Activated CD8-positive, alpha-beta T cell treated with anti-CD3 and anti-CD28 coated beads for 36 hours (primary cell): ENCODE results near the gene CTDSP1. TPM values are rescaled to one million over a fixed set of nuclear protein-coding genes. Genes with fewer than 3 reads are reported as not detected.

Experiments used
- ATAC-seq: fragments of 200-7000 bp; cut with Tn5 transposase; one replicate; pipeline ENCODE4 v1.10.0; 2021; ENCODE audit warnings: mild to moderate bottlenecking, moderate library complexity
- CTCF ChIA-PET: fragments of 350-600 bp; sonication (Branson Sonifier 250); formaldehyde crosslinking; loops from one replicate; lab custom pipeline; 2021; ENCODE audit warnings: antibody characterized with exemption; lab: Charles Lee
- POLR2A ChIA-PET: fragments of 350-600 bp; sonication (Branson Sonifier 250); formaldehyde crosslinking; loops from one replicate; lab custom pipeline; 2021; ENCODE audit warnings: antibody characterized with exemption; lab: Charles Lee
- DNase-seq: peaks from one replicate; pipeline ENCODE4 v3.0.0-alpha.2; 2020
- H3K27ac Mint-ChIP-seq: one replicate; pipeline ENCODE4 v1.8.0; 2021; ENCODE audit warnings: mild to moderate bottlenecking, mixed read lengths
- H3K27me3 Mint-ChIP-seq: one replicate; pipeline ENCODE4 v1.8.0; 2021; ENCODE audit warnings: mixed read lengths
- H3K36me3 Mint-ChIP-seq: one replicate; pipeline ENCODE4 v1.8.0; 2021; ENCODE audit warnings: low read depth, mixed read lengths
- H3K4me1 Mint-ChIP-seq: one replicate; pipeline ENCODE4 v1.8.0; 2021; ENCODE audit warnings: low read depth, mixed read lengths
- H3K4me3 Mint-ChIP-seq: one replicate; pipeline ENCODE4 v1.8.0; 2021; ENCODE audit warnings: mild to moderate bottlenecking, moderate library complexity, mixed read lengths
- H3K9me3 Mint-ChIP-seq: one replicate; pipeline ENCODE4 v1.8.0; 2021; ENCODE audit warnings: mixed read lengths
- intact Hi-C: fragments of 100-400 bp; cut with micrococcal nuclease; formaldehyde crosslinking; loops from one replicate; pipeline ENCODE4 v1.10.0; 2022
- total RNA-seq, 2 experiments: library from RNA; stranded (reverse); gene quantifications; one replicate each; pipeline ENCODE4 v1.2.3, GENCODE V29; 2021
- TF ChIP-seq, protein P1 (sequence below): fragments of 200-600 bp; IDR thresholded peaks from one replicate; pipeline ENCODE4 v1.8.0; 2022; ENCODE audit warnings: antibody characterized with exemption, mild to moderate bottlenecking

The CTDSP1 gene
- total RNA-seq, 2 experiments from 2014 or later, result 85.8 to 94.7 TPM

DNA sequence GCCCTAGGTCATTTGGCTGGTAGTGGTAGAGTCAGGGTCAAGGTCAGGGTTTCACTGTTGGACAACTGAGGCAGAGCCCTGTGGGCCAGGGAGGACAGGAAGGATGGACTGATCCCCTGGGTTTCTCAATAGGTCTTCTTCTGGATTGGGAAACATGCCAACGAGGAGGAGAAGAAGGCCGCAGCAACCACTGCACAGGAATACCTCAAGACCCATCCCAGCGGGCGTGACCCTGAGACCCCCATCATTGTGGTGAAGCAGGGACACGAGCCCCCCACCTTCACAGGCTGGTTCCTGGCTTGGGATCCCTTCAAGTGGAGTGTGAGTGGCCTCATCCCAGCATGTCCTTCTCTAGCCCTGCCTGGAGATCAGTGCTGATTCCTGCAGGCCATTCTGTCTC is 37.3 kb downstream of the CTDSP1 start:
- Mint-ChIP-seq H3K4me1 (no peaks in the 10 kb centered on the region), H3K9me3 (no peaks in the 10 kb centered on the region), H3K27ac (no peak overlapping the region), H3K36me3 (no peaks in the 10 kb centered on the region), H3K4me3 (no peak overlapping the region), H3K27me3 (no peaks in the 10 kb centered on the region)
- POLR2A ChIA-PET, result no interaction called here
- no peak for ATAC-seq
- intact Hi-C loops, result no loop called here
- CTCF ChIA-PET, result no interaction called here
- TF ChIP-seq, protein P1, sequence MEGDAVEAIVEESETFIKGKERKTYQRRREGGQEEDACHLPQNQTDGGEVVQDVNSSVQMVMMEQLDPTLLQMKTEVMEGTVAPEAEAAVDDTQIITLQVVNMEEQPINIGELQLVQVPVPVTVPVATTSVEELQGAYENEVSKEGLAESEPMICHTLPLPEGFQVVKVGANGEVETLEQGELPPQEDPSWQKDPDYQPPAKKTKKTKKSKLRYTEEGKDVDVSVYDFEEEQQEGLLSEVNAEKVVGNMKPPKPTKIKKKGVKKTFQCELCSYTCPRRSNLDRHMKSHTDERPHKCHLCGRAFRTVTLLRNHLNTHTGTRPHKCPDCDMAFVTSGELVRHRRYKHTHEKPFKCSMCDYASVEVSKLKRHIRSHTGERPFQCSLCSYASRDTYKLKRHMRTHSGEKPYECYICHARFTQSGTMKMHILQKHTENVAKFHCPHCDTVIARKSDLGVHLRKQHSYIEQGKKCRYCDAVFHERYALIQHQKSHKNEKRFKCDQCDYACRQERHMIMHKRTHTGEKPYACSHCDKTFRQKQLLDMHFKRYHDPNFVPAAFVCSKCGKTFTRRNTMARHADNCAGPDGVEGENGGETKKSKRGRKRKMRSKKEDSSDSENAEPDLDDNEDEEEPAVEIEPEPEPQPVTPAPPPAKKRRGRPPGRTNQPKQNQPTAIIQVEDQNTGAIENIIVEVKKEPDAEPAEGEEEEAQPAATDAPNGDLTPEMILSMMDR, result no peak
- DNase-seq, result no peak

- TF ChIP-seq, protein P1, result no peak
- no peaks in the 10 kb centered on the region for H3K4me1 Mint-ChIP-seq
- DNase-seq (no peak), ATAC-seq (no peak)
- CTCF ChIA-PET, result no interaction called here
- no peaks in the 10 kb centered on the region for H3K36me3 Mint-ChIP-seq
- intact Hi-C loops, result no loop called here
- no peak overlapping the region for H3K4me3 Mint-ChIP-seq
- POLR2A ChIA-PET, result no interaction called here
- no peaks in the 10 kb centered on the region for H3K9me3 Mint-ChIP-seq
- H3K27me3 Mint-ChIP-seq, result no peaks in the 10 kb centered on the region
- H3K27ac Mint-ChIP-seq, result no peak overlapping the region
Measured at GRCh38 chr2:218437969-218438368, 38.3 kb downstream of the CTDSP1 start.

- TF ChIP-seq, protein P1, result no peak
- ChIA-PET POLR2A (no interaction called here), CTCF (no interaction called here)
- Mint-ChIP-seq H3K27ac (no peak overlapping the region), H3K4me1 (no peaks in the 10 kb centered on the region), H3K4me3 (no peak overlapping the region), H3K36me3 (peaks cover 1% of the 10 kb centered on the region), H3K27me3 (no peaks in the 10 kb centered on the region), H3K9me3 (no peaks in the 10 kb centered on the region)
- DNase-seq (no peak), ATAC-seq (no peak)
- intact Hi-C loops, result no loop called here
Measured at GRCh38 chr2:218438596-218438995, 38.9 kb downstream of the CTDSP1 start.

- ATAC-seq (no peak), DNase-seq (no peak)
- Mint-ChIP-seq H3K4me1 (no peaks in the 10 kb centered on the region), H3K4me3 (no peak overlapping the region), H3K9me3 (no peaks in the 10 kb centered on the region), H3K36me3 (peaks cover 25% of the 10 kb centered on the region), H3K27me3 (no peaks in the 10 kb centered on the region), H3K27ac (no peak overlapping the region)
- ChIA-PET POLR2A (no interaction called here), CTCF (no interaction called here)
- intact Hi-C loops, result no loop called here
- TF ChIP-seq, protein P1, result no peak
Measured at GRCh38 chr2:218444692-218445357, 45.2 kb downstream of the CTDSP1 start.

GRCh38 chr2:218445602-218446001 is 45.9 kb downstream of the CTDSP1 start:
- no peaks in the 10 kb centered on the region for H3K9me3 Mint-ChIP-seq
- no peaks in the 10 kb centered on the region for H3K27me3 Mint-ChIP-seq
- ATAC-seq, result no peak
- CTCF ChIA-PET, result no interaction called here
- no peak for DNase-seq
- H3K36me3 Mint-ChIP-seq, result peaks cover 32% of the 10 kb centered on the region
- TF ChIP-seq, protein P1, result no peak
- intact Hi-C loops, result no loop called here
- POLR2A ChIA-PET, result no interaction called here
- H3K4me1 Mint-ChIP-seq, result no peaks in the 10 kb centered on the region
- no peak overlapping the region for H3K27ac Mint-ChIP-seq
- no peak overlapping the region for H3K4me3 Mint-ChIP-seq
